RWPE1 (cell line): ENCODE measurements around the gene HLA-A.
"Not testable (repeated sequence)": the region's sequence is repeated elsewhere in the genome, so short reads cannot be mapped to it uniquely, and the experiment has no call there.

Experiments used
- CTCF ChIA-PET: fragments of 350-600 bp; sonication (Branson Sonifier 250); formaldehyde crosslinking; extraction: SDS; loops from one replicate; lab custom pipeline; 2021; lab: Yijun Ruan, JAX
- POLR2A ChIA-PET: fragments of 400-600 bp; formaldehyde crosslinking; extraction: SDS; loops from one replicate; lab custom pipeline; 2020; ENCODE audit warnings: antibody characterized with exemption; ENCODE audit not compliant: low non-redundant PET; lab: Yijun Ruan, JAX
- DNase-seq: peaks from one replicate; pipeline ENCODE4 v3.0.0; 2012; ENCODE audit warnings: low spot score
- H3K27ac ChIP-seq: fragments of 450-650 bp; 2 replicates; pipeline ENCODE4 v1.5.1; 2017
- CTCF ChIP-seq: fragments of 450-650 bp; conservative IDR thresholded peaks from 2 replicates; pipeline ENCODE4 v1.5.1; 2017; ENCODE audit warnings: low read depth, mild to moderate bottlenecking

Gene HLA-A

GRCh38 chr6:29927841-29928388, 14.4 kb upstream of the HLA-A start:
- DNase-seq: no peak
- TF ChIP-seq CTCF: no peak
- POLR2A ChIA-PET: no interaction called here
- no peak overlapping the region for H3K27ac ChIP-seq
- CTCF ChIA-PET: no interaction called here

- POLR2A ChIA-PET, DNase-seq, CTCF ChIA-PET, H3K27ac ChIP-seq: not testable (repeated sequence)
These were observed 12.3 kb upstream of the HLA-A start for GRCh38 chr6:29930047-29930446.

- H3K27ac ChIP-seq: no peak overlapping the region
- CTCF ChIA-PET: no interaction called here
- no peak for DNase-seq
- no peak for TF ChIP-seq CTCF
- POLR2A ChIA-PET: no interaction called here
These were observed 8.4 kb upstream of the HLA-A start for GRCh38 chr6:29933955-29934354.

GRCh38 chr6:29935273-29935955, 6.9 kb upstream of the HLA-A start:
- DNase-seq: no peak
- TF ChIP-seq CTCF: no peak
- ChIA-PET CTCF (no interaction called here), POLR2A (no interaction called here)
- no peak overlapping the region for H3K27ac ChIP-seq

GRCh38 chr6:29938746-29939508, 3.4 kb upstream of the HLA-A start:
- no peak for TF ChIP-seq CTCF
- POLR2A ChIA-PET: no interaction called here
- H3K27ac ChIP-seq: no peak overlapping the region
- no peak for DNase-seq
- CTCF ChIA-PET: no interaction called here

GRCh38 chr6:29941016-29941415, 1.3 kb upstream of the HLA-A start:
- no peak for TF ChIP-seq CTCF
- ChIA-PET POLR2A (no interaction called here), CTCF (no interaction called here)
- DNase-seq: no peak
- no peak overlapping the region for H3K27ac ChIP-seq

GRCh38 chr6:29941471-29941870, 861 bp upstream of the HLA-A start:
- ChIA-PET POLR2A (no interaction called here), CTCF (interaction anchor here (0.8 kb wide), 1 partner anchor 245 kb away, joined by 3 read pairs; no protein-coding TSS in a partner anchor)
- TF ChIP-seq CTCF: no peak
- H3K27ac ChIP-seq: no peak overlapping the region
- DNase-seq: no peak
